K562 (cell line): ENCODE data around the gene DCTD. TPM values are rescaled to one million over a fixed set of nuclear protein-coding genes. Genes with fewer than 3 reads are reported as not detected.

Experiments
- CBFA2T3 ChIP-seq: fragments of 450-650 bp; IDR thresholded peaks from 2 replicates; pipeline ENCODE4 v1.6.1; 2017
- CREBBP ChIP-seq: IDR thresholded peaks from one replicate; pipeline ENCODE4 v1.6.1; 2012; ENCODE audit warnings: low read depth, mild to moderate bottlenecking, control low read depth, inconsistent platforms, low read length
- ETV5 ChIP-seq: sonication (generic); formaldehyde crosslinking; IDR thresholded peaks from 2 replicates; pipeline ENCODE4 v1.4.0; 2020; ENCODE audit warnings: low read depth, mild to moderate bottlenecking, missing genetic modification reagents
- GATA2 ChIP-seq: sonication (generic); formaldehyde crosslinking; IDR thresholded peaks from 2 replicates; pipeline ENCODE4 v1.4.0; 2020; ENCODE audit warnings: mild to moderate bottlenecking, missing genetic modification reagents
- ILF3 ChIP-seq: fragments of 450-650 bp; IDR thresholded peaks from 2 replicates; pipeline ENCODE4 v1.6.1; 2018; ENCODE audit warnings: antibody characterized with exemption, mild to moderate bottlenecking, moderate library complexity, borderline replicate concordance
- KDM5B ChIP-seq: fragments of 200-600 bp; sonication (generic); IDR thresholded peaks from 2 replicates; pipeline ENCODE4 v1.6.1; 2012; ENCODE audit warnings: low read depth, mild to moderate bottlenecking, moderate library complexity, low read length, control low read depth, inconsistent platforms; ENCODE audit not compliant: insufficient replicate concordance
- MEF2A ChIP-seq: IDR thresholded peaks from 2 replicates; pipeline ENCODE4 v1.6.1; 2011; ENCODE audit warnings: low read depth, mild to moderate bottlenecking, low read length, moderate library complexity; ENCODE audit not compliant: control insufficient read depth
- NCOA6 ChIP-seq: fragments of 450-650 bp; IDR thresholded peaks from 2 replicates; pipeline ENCODE4 v1.6.1; 2017; ENCODE audit warnings: mild to moderate bottlenecking
- NEUROD1 ChIP-seq: fragments of 150-350 bp; IDR thresholded peaks from 2 replicates; pipeline ENCODE4 v1.6.1; 2014; ENCODE audit warnings: borderline replicate concordance, low read length, low read depth; ENCODE audit not compliant: partially characterized antibody
- PTTG1 ChIP-seq: fragments of 450-650 bp; IDR thresholded peaks from 2 replicates; pipeline ENCODE4 v1.6.1; 2016; ENCODE audit warnings: low read depth, mild to moderate bottlenecking, missing genetic modification characterization, missing compliant biosample characterization
- PURB ChIP-seq: sonication (generic); formaldehyde crosslinking; IDR thresholded peaks from 2 replicates; pipeline ENCODE4 v1.9.0; 2021; ENCODE audit warnings: low read depth, mild to moderate bottlenecking, missing genetic modification reagents
- RBFOX2 ChIP-seq: fragments of 200-400 bp; formaldehyde crosslinking; IDR thresholded peaks from 2 replicates; pipeline ENCODE4 v1.6.1; 2017; ENCODE audit warnings: low read depth, mild to moderate bottlenecking, low read length, moderate library complexity
- STAT5A ChIP-seq: IDR thresholded peaks from 2 replicates; pipeline ENCODE4 v1.6.1; 2012; ENCODE audit warnings: low read length, inconsistent platforms, borderline replicate concordance
- YY1 ChIP-seq, 3 experiments: IDR thresholded peaks; 2 replicates each; pipeline ENCODE4 v1.6.1; 2011; ENCODE audit warnings: low read length in 2 of 3, mild to moderate bottlenecking in 2 of 3, moderate library complexity in 2 of 3, borderline replicate concordance in 1 of 3, control low read depth in 1 of 3, low read depth in 1 of 3; ENCODE audit not compliant: insufficient read depth in 3 of 3, insufficient replicate concordance in 2 of 3, control insufficient read depth in 1 of 3, insufficient read length in 1 of 3; ENCODE audit errors: extremely low read depth in 1 of 3
- ZNF121 ChIP-seq: sonication (generic); formaldehyde crosslinking; conservative IDR thresholded peaks from 2 replicates; pipeline ENCODE4 v1.8.0; 2022; ENCODE audit warnings: missing genetic modification reagents
- ZNF124 ChIP-seq: sonication (generic); formaldehyde crosslinking; IDR thresholded peaks from 2 replicates; pipeline ENCODE4 v1.8.1; 2022; ENCODE audit warnings: missing genetic modification reagents
- ZNF232 ChIP-seq: sonication (generic); formaldehyde crosslinking; IDR thresholded peaks from 2 replicates; pipeline ENCODE4 v1.8.0; 2022; ENCODE audit warnings: mild to moderate bottlenecking, missing genetic modification reagents
- ZNF507 ChIP-seq: conservative IDR thresholded peaks from 2 replicates; pipeline ENCODE4 v1.6.1; 2017; ENCODE audit warnings: missing genetic modification characterization, missing compliant biosample characterization
- ZNF668 ChIP-seq: fragments of 250-450 bp; sonication (Bioruptor Pico); IDR thresholded peaks from 2 replicates; pipeline ENCODE4 v1.8.0; 2022; ENCODE audit warnings: mild to moderate bottlenecking, inconsistent platforms
- ZNF75A ChIP-seq: fragments of 450-650 bp; formaldehyde crosslinking; IDR thresholded peaks from 2 replicates; pipeline ENCODE4 v1.4.0; 2020; ENCODE audit warnings: mild to moderate bottlenecking
- polyA plus RNA-seq, 8 experiments: library from polyadenylated mRNA; depleted of rRNA in 4 of 8; stranded (reverse) in 5 of 8; unstranded in 3 of 8; fragments of >200 nt; fragmentation: Nextera tagmentation in 2 of 8; fragmentation: Illumina TruSeq in 1 of 8; extraction: Ambion mirVana in 2 of 8; extraction: Trizol in 1 of 8; gene quantifications; 2 replicates each; pipeline versions ENCODE4 v1.2.1 to v1.2.3, GENCODE V29; 2011 to 2014; ENCODE audit warnings: inconsistent platforms in 1 of 8, missing spikeins in 1 of 8
- total RNA-seq, 7 experiments: library from RNA; depleted of rRNA in 6 of 7; stranded (reverse); fragments of >200 nt in 6 of 7; fragmentation: Illumina TruSeq in 2 of 7; extraction: Trizol in 2 of 7; gene quantifications; 2 replicates each; pipeline versions ENCODE4 v1.2.1 to v1.2.3, GENCODE V29; 2011 to 2021; ENCODE audit warnings: low replicate concordance in 1 of 7
- TF ChIP-seq, protein P1 (sequence below): fragments of 250-450 bp; sonication (Bioruptor Pico); IDR thresholded peaks from 2 replicates; pipeline ENCODE4 v1.8.0; 2022; ENCODE audit warnings: inconsistent platforms
- TF ChIP-seq, protein P2 (sequence below): fragments of 250-450 bp; sonication (Bioruptor Pico); IDR thresholded peaks from 2 replicates; pipeline ENCODE4 v1.5.0; 2021; ENCODE audit warnings: mild to moderate bottlenecking, borderline replicate concordance
- TF ChIP-seq, protein P3 (sequence below): fragments of 450-650 bp; IDR thresholded peaks from 2 replicates; pipeline ENCODE4 v1.6.1; 2017; ENCODE audit warnings: antibody characterized with exemption

DCTD gene
- total and polyA plus RNA-seq, 9 of the 15 experiments (the other 6 are each of a cell fraction or from before 2014, with no cell fraction given): 38.7 to 114 (median 76.5) TPM

DNA sequence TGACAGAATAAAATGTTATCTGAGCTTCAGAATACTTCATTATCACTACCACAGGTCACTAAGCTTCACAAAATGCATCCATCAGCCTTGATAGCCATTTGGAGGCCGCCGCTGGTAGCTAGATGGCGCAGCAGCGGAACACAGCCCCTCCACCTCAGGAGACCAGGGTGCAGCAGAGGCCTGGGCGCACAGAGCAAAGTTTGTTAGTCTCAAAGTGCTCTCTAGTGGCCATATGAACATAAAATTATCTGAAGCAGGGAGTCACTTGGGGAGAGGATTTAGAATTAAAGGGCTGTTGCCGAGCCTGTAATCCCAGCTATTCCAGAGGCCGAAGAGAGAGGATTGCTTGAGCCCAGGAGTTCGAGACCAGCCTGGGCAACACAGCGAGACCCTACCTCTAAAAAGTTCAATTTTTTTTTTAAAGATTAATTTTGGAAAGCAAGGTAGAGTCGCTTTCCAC is 8.1 kb upstream of the DCTD start (continued):
- TF ChIP-seq STAT5A (no peak), ZNF124 (CRISPR knock-in tag) (no peak), CBFA2T3 (no peak), ZNF232 (CRISPR knock-in tag) (no peak), RBFOX2 (no peak), GATA2 (CRISPR knock-in tag) (no peak), PTTG1 (tag) (no peak), YY1 (IDR thresholded peaks at IDR 0.05; ENCODE audit: borderline replicate concordance in 1 of 3, control insufficient read depth in 1 of 3, extremely low read depth in 1 of 3, insufficient read depth in 3 of 3, insufficient read length in 1 of 3, insufficient replicate concordance in 2 of 3, low read depth in 1 of 3, low read length in 2 of 3) (peak in 2 of 3 experiments; percentile 19 to 50), ZNF507 (no peak), PURB (CRISPR knock-in tag) (no peak), NCOA6 (no peak), KDM5B (no peak), CREBBP (no peak), ILF3 (no peak), ZNF668 (no peak), ZNF121 (peak; percentile 94), ETV5 (no peak), MEF2A (no peak), ZNF75A (CRISPR knock-in tag) (no peak), NEUROD1 (no peak)
- TF ChIP-seq, protein P1, sequence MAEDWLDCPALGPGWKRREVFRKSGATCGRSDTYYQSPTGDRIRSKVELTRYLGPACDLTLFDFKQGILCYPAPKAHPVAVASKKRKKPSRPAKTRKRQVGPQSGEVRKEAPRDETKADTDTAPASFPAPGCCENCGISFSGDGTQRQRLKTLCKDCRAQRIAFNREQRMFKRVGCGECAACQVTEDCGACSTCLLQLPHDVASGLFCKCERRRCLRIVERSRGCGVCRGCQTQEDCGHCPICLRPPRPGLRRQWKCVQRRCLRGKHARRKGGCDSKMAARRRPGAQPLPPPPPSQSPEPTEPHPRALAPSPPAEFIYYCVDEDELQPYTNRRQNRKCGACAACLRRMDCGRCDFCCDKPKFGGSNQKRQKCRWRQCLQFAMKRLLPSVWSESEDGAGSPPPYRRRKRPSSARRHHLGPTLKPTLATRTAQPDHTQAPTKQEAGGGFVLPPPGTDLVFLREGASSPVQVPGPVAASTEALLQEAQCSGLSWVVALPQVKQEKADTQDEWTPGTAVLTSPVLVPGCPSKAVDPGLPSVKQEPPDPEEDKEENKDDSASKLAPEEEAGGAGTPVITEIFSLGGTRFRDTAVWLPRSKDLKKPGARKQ (CRISPR knock-in tag): no peak
- TF ChIP-seq, protein P2, sequence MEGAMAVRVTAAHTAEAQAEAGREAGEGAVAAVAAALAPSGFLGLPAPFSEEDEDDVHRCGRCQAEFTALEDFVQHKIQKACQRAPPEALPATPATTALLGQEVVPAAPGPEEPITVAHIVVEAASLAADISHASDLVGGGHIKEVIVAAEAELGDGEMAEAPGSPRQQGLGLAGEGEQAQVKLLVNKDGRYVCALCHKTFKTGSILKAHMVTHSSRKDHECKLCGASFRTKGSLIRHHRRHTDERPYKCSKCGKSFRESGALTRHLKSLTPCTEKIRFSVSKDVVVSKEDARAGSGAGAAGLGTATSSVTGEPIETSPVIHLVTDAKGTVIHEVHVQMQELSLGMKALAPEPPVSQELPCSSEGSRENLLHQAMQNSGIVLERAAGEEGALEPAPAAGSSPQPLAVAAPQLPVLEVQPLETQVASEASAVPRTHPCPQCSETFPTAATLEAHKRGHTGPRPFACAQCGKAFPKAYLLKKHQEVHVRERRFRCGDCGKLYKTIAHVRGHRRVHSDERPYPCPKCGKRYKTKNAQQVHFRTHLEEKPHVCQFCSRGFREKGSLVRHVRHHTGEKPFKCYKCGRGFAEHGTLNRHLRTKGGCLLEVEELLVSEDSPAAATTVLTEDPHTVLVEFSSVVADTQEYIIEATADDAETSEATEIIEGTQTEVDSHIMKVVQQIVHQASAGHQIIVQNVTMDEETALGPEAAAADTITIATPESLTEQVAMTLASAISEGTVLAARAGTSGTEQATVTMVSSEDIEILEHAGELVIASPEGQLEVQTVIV (CRISPR knock-in tag): no peak
- TF ChIP-seq, protein P3, sequence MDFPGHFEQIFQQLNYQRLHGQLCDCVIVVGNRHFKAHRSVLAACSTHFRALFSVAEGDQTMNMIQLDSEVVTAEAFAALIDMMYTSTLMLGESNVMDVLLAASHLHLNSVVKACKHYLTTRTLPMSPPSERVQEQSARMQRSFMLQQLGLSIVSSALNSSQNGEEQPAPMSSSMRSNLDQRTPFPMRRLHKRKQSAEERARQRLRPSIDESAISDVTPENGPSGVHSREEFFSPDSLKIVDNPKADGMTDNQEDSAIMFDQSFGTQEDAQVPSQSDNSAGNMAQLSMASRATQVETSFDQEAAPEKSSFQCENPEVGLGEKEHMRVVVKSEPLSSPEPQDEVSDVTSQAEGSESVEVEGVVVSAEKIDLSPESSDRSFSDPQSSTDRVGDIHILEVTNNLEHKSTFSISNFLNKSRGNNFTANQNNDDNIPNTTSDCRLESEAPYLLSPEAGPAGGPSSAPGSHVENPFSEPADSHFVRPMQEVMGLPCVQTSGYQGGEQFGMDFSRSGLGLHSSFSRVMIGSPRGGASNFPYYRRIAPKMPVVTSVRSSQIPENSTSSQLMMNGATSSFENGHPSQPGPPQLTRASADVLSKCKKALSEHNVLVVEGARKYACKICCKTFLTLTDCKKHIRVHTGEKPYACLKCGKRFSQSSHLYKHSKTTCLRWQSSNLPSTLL: no peak
